HG03439 (cell line): ENCODE results near the gene CIAO1.
A peak's percentile ranks its signal among the peaks of the same experiment; 100 is the strongest.
"Not testable (repeated sequence)": the region's sequence is repeated elsewhere in the genome, so short reads cannot be mapped to it uniquely, and the experiment has no call there.

ENCODE experiments used
- ATAC-seq: cut with Tn5 transposase; IDR thresholded peaks from one replicate; pipeline ENCODE4 v1.9.1; 2021; ENCODE audit warnings: mild to moderate bottlenecking, moderate library complexity; ENCODE audit not compliant: unreplicated experiment

Gene CIAO1

DNA sequence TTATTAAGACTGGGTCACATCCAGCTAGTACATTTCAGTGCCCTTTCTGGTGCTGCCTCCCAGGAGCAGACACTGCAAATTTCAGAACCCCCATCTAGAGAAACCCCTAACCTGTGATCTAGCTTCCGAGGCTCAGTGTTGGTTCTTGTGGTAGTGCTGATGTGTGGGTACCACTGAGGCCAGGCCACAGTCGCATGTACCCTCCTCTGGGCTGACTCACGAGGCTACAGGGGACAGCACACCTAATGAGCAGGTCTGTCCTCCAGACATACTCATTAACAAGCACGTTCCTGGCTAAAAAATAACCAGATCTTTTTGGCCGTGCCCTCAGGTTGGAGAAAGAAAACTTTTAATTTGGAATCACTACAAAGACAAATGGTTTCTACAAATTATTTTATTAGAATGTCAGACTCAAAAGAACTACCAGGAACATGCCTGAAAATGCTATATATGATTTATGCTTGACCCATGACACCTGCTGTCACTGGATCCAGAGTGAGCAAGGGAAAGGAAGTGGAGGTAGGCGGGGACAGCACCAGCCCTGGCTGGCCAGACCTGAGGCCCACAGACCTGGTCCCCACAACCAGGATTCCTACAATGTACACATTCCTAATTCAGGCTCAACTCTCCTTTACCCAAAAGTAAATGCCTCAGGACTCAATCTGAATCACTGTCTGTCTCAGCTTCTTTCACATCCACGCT is 8.5 kb downstream of the CIAO1 start:
- ATAC-seq = no peak

- ATAC-seq = no peak
Observed at GRCh38 chr2:96276787-96277499, 10.9 kb downstream of the CIAO1 start.

DNA sequence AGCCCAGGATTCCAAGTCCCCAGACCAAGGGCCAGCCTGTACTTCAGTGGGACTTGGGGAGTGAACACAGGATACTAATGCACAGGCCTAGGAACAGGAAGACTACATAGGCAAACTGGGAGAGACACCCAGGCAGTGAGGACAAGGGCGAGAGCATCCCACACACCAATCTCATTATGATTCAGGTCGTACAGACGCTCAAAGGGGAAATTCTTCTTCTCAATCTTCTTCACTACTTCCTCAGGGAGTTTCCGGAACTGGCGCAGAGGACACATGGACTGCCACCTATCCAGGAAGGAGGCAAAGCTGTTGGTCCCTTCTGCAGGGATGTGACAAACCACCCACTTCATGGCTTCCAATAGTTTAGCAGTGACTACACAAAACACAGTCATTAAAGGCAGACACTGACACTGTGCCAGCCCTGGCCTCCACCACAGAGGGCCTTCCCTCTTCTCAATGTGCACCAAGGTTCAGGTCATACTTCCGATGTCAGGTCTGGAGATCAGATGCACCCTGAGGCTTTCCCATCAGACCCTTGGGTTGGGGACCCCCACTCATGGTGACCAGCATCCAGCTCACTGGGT is 21.3 kb downstream of the CIAO1 start:
- no peak for ATAC-seq

DNA sequence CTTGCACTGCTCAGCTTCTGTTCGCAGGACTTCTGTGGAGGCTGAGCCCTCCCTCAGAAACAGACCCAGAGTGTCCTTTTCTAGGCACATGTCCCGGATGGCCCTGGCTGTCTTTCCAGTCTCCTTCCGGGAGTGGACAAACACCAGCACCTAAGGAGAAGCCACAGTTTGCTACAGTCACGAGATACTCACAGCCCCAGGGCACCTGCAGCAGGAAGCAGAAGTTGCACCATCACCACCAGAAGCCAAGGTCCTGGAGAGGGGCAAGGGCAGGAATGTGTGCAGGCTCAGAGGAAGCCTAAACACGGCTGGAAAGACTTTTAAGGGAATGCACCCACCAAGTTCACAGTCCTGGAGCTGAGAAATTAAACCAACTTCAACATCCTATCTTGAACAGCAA is 25.7 kb downstream of the CIAO1 start:
- ATAC-seq = no peak

DNA sequence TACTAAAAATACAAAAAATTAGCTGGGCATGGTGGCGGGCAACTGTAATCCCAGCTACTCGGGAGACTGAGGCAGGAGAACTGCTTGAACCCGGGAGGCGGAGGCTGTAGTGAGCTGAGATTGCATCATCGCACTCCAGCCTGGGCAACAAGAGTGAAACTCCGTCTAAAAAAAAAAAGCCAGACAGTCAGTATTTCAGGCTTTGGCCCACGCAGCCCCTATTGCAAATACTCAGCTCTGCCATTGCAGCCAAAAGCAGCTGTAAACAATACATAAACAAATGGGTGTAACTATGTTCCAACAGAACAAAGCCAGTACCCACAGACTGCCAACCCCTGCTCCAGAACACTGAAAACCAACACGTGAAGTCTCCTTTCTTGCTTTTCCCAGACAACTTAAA is 28.2 kb downstream of the CIAO1 start:
- ATAC-seq = not testable (repeated sequence)

- ATAC-seq = no peak
Observed at GRCh38 chr2:96296925-96297324, 30.9 kb downstream of the CIAO1 start.

DNA sequence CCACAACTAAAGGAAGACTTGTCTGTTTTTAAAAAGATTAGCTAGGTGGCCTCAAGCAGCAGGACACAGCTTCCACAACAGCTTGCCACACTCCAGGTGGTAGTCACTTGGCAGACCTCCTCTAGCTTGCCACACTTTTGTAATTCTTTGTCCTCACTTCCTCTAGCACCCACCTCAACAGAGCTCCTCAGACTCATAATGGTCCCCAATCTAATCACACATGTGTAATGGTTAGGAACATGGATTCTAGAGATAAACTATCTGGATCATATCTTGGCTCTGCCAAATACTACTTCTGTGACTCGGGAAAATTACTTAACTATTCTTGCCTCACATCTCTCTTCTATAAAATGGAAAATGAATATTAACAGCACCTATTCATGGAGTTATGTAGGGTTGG is 35.8 kb downstream of the CIAO1 start:
- no peak for ATAC-seq

DNA sequence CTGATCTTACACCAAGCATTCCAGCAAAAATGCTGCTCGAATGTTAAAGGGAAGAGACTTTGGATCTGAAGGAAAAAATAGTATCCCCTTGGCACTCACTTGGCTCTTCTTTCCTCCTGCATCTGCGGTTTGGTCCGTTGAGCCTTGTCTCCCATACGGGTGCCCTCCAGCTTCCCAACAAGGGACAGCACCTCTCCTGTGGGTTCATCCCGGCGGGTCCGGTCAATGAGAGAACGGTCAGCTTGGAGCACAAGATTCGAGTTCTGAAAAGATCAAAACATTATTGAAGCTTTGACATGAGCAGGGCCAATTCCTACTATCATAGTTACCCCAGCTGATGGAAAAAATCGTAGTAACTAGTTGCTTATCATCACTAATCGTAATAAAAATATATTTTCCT is 38.6 kb downstream of the CIAO1 start:
- no peak for ATAC-seq

DNA sequence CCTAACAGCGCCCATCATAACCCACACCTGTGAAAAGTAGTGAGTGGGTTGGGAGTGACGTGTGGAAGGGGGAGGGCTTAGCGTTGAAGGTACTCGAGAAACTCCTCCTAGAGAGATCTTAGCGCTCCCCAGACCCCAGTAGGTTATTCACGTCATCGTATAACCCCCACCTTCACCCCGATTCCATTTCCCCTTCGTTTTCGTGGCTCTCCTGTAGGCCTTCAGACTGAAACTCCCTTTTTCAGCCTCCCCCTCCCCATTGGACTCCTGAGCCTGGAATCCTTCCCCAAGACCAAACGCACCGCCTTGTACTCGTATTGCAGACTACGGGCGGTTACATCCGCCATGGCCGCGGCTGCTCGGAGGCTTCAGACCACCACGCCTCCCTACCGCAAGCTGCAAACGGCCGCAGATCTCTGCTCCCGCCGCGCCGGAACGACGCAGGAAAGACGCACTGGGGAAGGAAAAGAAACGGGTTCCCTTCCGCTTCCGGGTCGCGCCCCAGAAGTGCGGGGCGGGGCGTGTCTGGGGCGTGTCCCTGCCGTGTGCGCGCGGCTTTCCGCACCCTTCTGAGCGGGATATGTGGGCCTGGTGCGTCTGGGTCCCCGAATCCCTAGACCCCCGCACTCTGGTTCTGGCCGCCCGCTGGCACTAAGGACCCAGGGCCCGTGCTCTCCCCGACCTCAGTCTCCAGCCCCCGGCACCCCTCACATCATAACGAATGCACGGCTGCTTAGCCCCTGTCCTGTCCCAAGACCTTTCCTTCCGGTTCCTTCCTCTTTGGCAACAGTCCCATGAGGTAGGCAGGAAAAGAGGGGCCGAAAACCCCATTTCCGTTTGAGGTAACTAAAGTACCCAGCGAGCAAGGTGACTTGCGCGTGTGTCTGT is 39.3 kb downstream of the CIAO1 start, which contains the start of gene SNRNP200:
TSS of gene SNRNP200 (minus strand) at position 456 of the 888 bp plus-strand sequence. CDS start at position 347, 109 bp downstream.
- ATAC-seq = peak; percentile 80

DNA sequence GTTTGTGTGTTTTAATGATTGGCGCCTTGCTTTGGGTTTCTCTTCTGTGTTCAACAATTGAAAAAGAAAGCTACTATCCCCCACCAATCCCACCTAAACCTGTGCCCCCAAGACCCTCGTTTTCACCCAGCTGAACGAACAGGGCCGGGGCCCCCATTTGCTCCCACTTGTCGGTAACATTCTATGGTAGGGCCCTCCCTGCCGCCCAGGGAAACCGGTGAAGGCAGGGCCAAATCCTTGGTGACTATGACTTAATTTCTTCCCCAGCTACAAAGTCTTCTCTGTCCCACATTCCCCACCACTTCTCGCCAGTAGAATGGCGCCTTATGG is 39.9 kb downstream of the CIAO1 start:
- no peak for ATAC-seq

DNA sequence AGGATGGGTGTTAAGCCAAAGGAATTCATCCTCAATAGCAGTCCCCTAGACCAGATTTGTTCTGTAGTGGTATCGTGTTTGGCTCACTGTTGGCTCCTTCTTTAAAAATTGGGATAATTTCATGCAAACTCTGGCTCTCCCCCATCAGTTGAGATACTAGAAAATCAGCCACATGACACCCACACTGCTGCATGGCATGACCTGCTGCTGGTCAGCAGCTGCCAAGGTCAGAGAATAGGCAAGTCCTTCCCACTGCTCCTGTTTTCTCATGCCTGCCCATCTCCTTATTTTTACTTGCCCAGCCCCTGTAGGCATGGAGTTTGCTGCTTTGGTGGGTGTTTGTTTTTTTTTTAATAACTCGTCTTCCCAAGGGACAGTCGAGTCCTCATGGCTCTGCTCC is 40.3 kb downstream of the CIAO1 start:
- ATAC-seq = no peak

GRCh38 chr2:96308248-96308647 is 42.2 kb downstream of the CIAO1 start:
- no peak for ATAC-seq

GRCh38 chr2:96315005-96315399 is 49.0 kb downstream of the CIAO1 start:
- ATAC-seq = no peak

GRCh38 chr2:96315400-96316071 is 49.5 kb downstream of the CIAO1 start:
- no peak for ATAC-seq

GRCh38 chr2:96316999-96317398 is 51.0 kb downstream of the CIAO1 start:
- no peak for ATAC-seq

DNA sequence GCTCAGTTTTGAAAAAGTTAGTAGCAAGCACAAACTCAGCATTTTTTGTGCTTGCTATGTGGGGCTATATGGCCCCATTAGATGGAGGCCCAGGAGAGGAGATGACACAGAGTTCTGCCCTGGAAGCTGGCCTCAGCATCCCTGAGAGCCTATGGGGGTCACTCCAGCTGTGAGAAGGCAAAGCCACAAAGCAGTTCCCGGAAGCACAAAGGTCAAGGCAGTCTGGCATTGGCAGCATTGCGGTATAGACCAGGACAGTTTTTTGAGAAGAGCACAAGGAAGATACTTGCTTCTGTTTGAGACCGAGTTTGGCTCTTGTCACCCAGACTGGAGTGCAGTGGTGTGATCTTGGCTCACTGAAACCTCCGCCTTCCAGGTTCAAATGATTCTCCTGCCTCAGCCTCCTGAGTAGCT is 51.6 kb downstream of the CIAO1 start:
- no peak for ATAC-seq

DNA sequence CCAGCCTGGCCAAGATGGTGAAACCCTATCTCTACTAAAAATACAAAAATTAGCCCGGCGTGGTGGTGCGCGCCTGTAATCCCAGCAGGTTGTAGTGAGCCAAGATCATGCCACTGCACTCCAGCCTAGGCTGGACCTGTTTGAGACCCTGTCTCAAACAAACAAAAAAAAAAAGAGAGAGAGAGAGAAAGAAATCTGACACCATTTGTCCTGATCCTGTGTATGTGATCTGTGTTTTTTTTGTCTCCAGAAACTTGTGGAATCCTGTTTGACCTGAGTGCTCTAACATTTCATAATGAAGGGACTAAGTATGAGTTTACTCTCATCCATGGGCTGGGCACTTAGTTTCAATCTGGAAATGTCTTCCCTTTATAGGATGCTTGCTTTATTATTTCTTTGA is 52.7 kb downstream of the CIAO1 start:
- no peak for ATAC-seq

GRCh38 chr2:96319396-96319795 is 53.4 kb downstream of the CIAO1 start:
- ATAC-seq = no peak

DNA sequence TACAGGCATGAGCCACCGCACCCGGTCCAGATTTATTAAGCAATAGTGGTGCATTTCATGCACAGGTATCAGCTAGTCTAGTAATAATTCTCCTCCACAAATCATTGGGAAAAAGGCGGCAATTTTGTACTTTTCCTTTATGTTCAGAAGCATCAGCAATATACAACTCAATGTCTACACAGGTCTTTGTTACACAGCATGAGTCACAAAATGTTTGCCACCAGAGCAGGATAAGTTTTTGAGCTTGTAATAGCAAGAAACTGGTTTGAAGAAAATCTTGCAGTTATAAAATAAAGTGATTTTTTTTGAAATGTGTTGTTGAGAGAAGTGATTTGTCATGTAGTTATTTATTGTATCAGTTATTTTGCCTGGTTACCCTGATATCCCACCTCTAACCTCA is 54.3 kb downstream of the CIAO1 start:
- no peak for ATAC-seq

DNA sequence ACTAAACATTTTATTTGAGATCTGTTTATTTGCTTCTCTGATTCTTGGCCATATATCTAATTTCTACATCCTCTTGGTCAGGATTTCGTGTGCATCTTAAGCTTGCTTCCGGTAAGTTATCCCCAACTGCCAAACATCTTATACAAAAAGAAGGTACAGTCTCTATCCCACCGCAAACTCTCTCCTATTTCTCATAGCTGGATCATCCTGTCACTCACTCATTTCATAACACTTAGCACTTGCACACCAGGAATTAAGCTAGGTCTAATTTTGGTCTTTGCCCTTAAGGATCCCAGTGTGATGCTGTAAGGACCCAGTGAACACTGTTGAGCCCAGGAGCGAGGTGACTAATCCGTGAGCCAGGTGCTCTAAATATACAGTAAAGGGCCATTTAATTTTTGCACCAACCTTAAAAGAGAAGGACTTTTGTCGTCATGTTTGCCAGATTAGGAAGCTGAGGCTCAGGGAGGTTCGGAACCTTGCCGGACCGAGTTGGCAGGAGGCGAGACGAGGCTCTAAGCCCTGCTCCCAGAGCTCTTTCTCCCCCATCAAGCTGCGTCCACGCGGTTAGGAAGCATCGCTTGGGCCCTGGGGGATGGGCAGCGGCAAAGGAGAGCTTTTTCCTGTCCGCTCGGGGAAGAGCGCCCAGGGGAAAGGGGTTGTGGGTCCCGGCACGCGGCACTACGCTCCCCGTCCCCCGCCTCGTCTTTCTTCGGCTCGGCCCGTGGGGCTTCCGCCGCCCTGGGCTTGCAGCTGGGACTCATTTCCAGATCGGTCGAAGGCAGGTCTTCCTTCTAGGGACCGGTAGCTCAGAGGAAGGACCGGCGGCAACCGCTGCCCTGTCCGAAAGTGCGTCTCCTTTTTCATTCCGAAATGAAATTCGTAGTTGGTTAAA is 55.0 kb downstream of the CIAO1 start:
- peak; percentile 33 for ATAC-seq
